ENCODE data around the gene HES2. TPM values are rescaled to one million over a fixed set of nuclear protein-coding genes. Genes with fewer than 3 reads are reported as not detected.

The HES2 gene
- total RNA-seq, 4 donors from 2014 or later, result 15.4 to 47.7 (median 35.8) TPM

DNA sequence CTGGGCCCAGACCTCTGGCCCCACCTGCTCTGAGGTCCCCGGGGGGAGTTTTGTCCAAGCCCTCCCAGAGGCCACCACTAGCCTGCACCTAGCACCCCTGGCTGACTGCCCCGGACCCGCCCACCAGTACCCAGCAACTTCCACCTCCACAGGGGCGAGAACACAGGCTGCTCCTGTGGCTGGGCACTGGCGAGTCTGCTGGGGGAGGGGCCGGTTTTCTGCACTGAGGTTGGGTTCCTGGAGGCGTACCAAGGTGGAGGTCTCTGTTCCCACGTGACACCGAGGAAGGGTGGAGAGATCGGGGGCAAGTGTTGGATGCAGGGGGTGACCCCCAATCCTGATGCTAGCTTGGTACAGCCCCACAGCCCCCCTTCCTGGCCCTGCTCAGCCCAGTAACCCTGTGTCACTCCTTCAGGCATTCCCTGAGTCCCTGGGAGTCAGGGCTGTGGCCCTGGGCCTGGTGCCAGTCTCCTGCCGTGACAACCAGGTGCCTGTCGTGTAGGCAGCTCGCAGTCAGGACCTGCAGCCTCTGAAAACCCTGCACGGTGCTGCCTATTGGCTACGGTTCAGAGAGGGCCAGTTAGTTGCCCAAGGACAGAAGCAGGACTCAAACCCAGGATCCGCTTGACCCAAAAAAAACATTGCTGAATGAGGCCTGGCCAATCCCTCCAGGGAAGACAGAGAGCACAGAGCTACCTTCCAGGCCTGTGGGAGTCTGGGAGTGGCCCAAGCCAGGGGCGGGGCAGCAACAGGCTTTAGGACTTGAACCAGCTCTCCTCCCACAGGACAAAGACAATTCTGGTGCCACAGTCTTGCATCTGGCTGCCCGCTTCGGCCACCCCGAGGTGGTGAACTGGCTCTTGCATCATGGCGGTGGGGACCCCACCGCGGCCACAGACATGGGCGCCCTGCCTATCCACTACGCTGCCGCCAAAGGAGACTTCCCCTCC, 8.0 kb upstream of the HES2 start:
- intact Hi-C loops (cut with DNase I; ENCODE audit: low total_unique reads), result no loop called here
- TF ChIP-seq POLR2A (IDR thresholded peaks at IDR 0.05) (no peak), CTCF (IDR thresholded peaks at IDR 0.05) (no peak)
- 51 to 53% methylated on average over 20 to 26 of the region's 26 CpGs for WGBS, 2 donors
- H3K4me3 ChIP-seq (ENCODE audit: low read depth, poor library complexity, severe bottlenecking), result no peak overlapping the region
- no peak for DNase-seq (ENCODE audit: low spot score in 2 of 2)

GRCh38 chr1:6426972-6427350, 7.2 kb upstream of the HES2 start:
- WGBS, 2 donors, result 78 to 82% methylated on average over 10 of the region's 10 CpGs
- no peak for DNase-seq (ENCODE audit: low spot score in 2 of 2)
- intact Hi-C loops (cut with DNase I; ENCODE audit: low total_unique reads), result no loop called here
- no peak for TF ChIP-seq POLR2A (IDR thresholded peaks at IDR 0.05)
- no peak for TF ChIP-seq CTCF (IDR thresholded peaks at IDR 0.05)
- no peak overlapping the region for H3K4me3 ChIP-seq (ENCODE audit: low read depth, poor library complexity, severe bottlenecking)

DNA sequence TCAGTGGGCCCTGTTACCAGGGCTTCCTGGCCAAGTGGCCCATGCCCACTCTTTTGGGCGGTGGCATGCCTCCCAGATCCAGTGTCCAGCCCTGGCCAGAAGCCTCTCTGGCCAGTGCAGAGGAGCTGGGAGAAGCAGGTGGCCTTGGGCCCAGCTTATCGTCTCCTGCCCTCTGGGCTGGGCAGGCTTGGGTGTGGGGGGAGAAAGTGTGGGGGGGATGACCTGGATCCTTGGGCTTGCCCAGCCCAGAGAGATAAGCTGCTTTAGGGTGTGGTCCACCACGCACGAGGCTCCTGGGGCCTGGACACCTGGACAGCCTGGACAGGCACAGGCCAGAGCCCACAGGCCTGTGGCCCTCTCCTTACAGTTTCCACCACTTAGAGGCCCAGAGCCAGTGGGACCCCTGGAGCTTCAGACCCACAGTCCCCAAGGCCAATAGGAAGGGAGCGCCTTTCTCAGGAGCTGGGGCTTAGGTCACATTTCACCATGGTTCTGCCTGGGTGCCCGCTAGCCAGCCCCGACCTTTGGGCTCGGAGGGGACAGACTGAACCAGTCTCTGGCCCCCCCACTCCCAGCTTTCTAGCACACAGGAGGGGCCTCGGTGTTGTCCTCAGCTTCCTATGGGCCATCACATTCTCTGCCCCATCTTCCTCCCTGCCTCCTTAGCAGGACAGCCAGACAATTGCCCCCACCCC, 6.7 kb upstream of the HES2 start:
- intact Hi-C loops (cut with DNase I; ENCODE audit: low total_unique reads), result no loop called here
- TF ChIP-seq CTCF (IDR thresholded peaks at IDR 0.05) (no peak), POLR2A (IDR thresholded peaks at IDR 0.05) (no peak)
- WGBS, 2 donors, result 73 to 84% methylated on average over 5 to 9 of the region's 9 CpGs
- H3K4me3 ChIP-seq (ENCODE audit: low read depth, poor library complexity, severe bottlenecking), result no peak overlapping the region
- DNase-seq (ENCODE audit: low spot score in 2 of 2), result no peak

DNA sequence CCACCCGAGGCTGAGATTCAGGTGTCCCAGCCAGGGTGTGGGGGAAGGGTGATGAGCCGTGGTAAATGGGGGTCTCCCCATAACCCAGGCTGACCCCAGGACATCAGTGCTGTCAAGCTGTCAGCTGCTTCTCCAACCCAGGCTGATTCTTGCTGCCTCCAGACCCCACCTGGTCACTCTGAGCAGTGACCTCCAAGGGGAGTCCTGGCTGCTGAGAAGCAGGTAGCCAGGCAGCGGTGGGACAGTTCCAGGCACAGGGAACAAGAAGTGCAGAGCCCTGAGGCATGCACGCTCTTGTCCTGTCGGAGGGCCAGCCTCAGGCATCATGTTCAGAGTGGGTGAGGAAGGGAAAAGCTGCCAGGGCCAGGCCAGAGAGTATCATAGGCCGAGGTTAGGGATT, 5.9 kb upstream of the HES2 start:
- intact Hi-C loops (cut with DNase I; ENCODE audit: low total_unique reads), result no loop called here
- 70 to 75% methylated on average over 6 of the region's 6 CpGs for WGBS, 2 donors
- H3K4me3 ChIP-seq (ENCODE audit: low read depth, poor library complexity, severe bottlenecking), result no peak overlapping the region
- DNase-seq (ENCODE audit: low spot score in 2 of 2), result no peak
- TF ChIP-seq POLR2A (IDR thresholded peaks at IDR 0.05), result no peak
- TF ChIP-seq CTCF (IDR thresholded peaks at IDR 0.05), result no peak

DNA sequence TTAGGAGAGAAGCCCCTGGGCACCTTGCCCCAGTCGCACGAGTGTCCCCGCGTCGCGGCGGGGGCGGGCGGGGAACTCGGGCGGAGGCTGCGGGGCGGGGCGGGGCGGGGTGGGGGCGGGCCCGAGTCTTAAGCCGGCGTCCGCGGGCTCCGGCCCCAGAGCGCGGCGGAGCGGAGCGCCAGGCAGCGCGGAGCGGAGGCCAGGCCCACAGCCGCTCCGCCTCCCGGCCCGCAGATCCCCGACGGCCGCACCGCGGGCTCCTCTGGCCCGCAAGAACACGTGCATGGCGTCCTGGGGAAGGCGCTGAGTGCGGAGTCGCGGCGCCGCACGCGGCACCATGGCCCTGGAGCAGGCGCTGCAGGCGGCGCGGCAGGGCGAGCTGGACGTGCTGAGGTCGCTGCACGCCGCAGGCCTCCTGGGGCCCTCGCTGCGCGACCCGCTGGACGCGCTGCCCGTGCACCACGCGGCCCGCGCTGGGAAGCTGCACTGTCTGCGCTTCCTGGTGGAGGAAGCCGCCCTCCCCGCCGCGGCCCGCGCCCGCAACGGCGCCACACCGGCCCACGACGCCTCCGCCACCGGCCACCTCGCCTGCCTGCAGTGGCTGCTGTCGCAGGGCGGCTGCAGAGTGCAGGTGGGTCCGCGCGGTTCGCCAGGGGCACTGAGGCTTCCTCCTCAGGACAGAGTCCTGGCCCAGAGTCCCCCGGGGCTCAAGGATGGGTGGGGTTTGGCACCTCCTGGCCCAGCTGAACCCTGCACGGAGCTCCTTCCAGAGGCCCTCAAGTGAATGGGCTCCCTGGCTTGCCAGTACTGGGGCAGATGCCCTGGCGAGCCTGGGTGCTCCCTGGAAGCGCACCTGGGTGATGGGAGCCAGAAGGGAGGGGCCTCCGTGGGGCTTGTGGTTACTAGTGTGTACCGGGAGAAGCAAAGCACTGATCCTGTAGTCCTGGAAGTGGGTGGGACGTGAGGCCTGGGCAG, 5.2 kb upstream of the HES2 start, which contains the start of gene ESPN:
Gene ESPN, plus strand, starts transcription at position 158 of the 975 bp plus-strand sequence. Its CDS starts 180 bp downstream, at position 338.
- peak within 1 kb of the TSS; percentile 1 for H3K4me3 ChIP-seq (ENCODE audit: low read depth, poor library complexity, severe bottlenecking)
- TF ChIP-seq CTCF (IDR thresholded peaks at IDR 0.05) (no peak), POLR2A (IDR thresholded peaks at IDR 0.05) (no peak)
- DNase-seq (ENCODE audit: low spot score in 2 of 2), result no peak
- intact Hi-C loops (cut with DNase I; ENCODE audit: low total_unique reads), result no loop called here
- WGBS, 2 donors, result 9 to 18% methylated on average over 14 to 31 of the region's 99 CpGs

Measured in lower leg skin (tissue), 4 donors.